ENCODE results near the gene RFNG. TPM values are rescaled to one million over a fixed set of nuclear protein-coding genes. Genes with fewer than 3 reads are reported as not detected.

The RFNG gene
- total RNA-seq, 2 donors from 2014 or later = 18.2 to 23.1 TPM

DNA sequence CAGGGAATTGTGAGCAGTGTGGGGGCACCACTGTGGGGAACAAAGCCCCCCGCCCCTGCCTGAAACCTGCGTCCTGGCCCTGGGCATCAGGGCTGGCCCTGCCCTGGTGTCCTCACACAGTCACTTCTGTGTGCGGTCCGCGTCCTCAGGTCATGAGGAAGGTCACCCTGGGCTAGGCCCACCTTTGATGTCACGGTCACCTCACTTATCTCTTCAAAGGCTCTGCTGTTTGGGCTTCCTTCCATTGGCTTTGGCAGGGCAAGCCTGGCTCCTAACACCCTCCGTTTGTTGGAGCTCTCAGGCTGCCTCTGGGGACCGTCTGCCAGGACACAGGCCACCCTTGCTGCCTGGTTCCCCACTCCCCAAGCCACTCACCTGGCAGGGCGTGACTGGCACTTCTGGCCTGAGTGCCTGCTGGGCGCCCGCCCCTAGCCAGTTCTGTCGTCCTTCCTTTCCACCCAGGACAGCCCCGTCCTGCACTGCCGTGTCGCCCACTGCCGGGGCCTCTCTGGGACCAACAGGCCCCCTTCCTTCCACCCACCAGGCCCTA, 37.8 kb downstream of the RFNG start:
- Mint-ChIP-seq H3K4me1 (ENCODE audit: low read depth in 2 of 2) (no peaks in the 10 kb centered on the region), H3K27me3 (no peaks in the 10 kb centered on the region), H3K36me3 (no peaks in the 10 kb centered on the region), H3K4me3 (no peak overlapping the region), H3K27ac (no peak overlapping the region), H3K9me3 (no peaks in the 10 kb centered on the region)
- no peak for DNase-seq (ENCODE audit: low spot score)
- peak in 1 of 2 donors; percentile 2 for ATAC-seq

DNA sequence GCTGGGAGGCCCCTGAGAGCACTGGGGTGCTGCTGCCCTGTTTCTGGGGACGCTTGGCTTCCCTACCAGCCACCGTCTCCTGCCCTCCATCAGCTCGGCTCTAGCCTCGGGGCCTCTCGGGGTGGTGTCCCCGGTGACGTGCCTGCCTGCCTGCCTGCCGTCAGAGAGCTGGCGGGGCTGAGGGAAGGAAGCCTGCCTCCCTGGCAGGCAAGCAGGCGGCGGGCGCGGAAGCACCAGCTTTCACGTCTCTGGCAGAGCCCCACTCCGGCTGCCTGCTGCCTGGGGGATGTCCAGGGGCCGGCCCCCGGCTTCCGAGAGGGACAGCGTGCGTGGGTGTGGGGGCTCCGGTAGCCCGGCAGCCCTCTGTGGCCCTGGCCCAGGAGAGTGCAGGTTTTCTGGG, 38.3 kb downstream of the RFNG start:
- Mint-ChIP-seq H3K36me3 (no peaks in the 10 kb centered on the region), H3K9me3 (no peaks in the 10 kb centered on the region)
- DNase-seq (ENCODE audit: low spot score) = no peak

DNA sequence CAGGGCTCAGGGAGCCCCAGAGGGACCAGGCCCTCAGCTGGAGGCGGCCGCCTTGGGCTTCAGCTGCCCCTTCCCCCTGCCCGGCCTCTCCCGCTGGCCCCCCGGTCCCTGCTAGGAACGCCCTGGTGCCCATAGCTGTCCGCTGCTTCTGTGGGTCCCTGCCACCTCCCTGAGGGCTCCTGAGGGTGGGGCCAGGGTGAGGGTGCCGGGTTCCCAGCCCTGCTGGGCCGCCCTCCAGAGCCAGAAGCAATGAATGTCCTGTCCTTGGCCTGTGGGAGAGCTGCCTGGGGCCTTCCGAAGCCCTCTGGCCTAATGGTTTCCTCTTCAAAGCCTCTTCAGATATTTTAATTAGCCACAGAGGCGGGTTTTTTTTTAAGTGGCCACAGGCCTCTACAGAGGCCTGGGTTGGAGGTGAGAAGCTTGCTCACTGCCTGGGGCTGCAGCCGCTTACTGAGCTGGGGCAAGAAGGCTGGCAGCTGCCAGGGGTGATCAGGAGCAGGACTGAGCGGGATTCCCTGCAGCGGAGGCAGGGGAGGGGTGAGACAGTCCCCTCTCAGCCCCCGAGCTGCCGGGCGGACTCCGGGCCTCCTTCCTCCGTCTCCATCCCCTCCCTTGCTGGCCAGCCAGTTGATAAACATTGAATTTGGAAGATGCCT, 38.8 kb downstream of the RFNG start:
- DNase-seq (ENCODE audit: low spot score) (no peak), ATAC-seq (no peak)
- no peaks in the 10 kb centered on the region for H3K27me3 Mint-ChIP-seq
- no peaks in the 10 kb centered on the region for H3K36me3 Mint-ChIP-seq
- no peak overlapping the region for H3K4me3 Mint-ChIP-seq
- H3K9me3 Mint-ChIP-seq = no peaks in the 10 kb centered on the region
- H3K4me1 Mint-ChIP-seq (ENCODE audit: low read depth in 2 of 2) = no peaks in the 10 kb centered on the region
- H3K27ac Mint-ChIP-seq = no peak overlapping the region

More for the DNA sequence above, 38.3 kb downstream of the RFNG start:
- H3K27me3 Mint-ChIP-seq = no peaks in the 10 kb centered on the region
- ATAC-seq = no peak
- no peak overlapping the region for H3K27ac Mint-ChIP-seq
- H3K4me3 Mint-ChIP-seq = no peak overlapping the region
- H3K4me1 Mint-ChIP-seq (ENCODE audit: low read depth in 2 of 2) = no peaks in the 10 kb centered on the region

GRCh38 chr17:82012261-82012639, 39.4 kb downstream of the RFNG start:
- Mint-ChIP-seq H3K4me3 (no peak overlapping the region), H3K27me3 (no peaks in the 10 kb centered on the region), H3K4me1 (ENCODE audit: low read depth in 2 of 2) (no peaks in the 10 kb centered on the region)

DNA sequence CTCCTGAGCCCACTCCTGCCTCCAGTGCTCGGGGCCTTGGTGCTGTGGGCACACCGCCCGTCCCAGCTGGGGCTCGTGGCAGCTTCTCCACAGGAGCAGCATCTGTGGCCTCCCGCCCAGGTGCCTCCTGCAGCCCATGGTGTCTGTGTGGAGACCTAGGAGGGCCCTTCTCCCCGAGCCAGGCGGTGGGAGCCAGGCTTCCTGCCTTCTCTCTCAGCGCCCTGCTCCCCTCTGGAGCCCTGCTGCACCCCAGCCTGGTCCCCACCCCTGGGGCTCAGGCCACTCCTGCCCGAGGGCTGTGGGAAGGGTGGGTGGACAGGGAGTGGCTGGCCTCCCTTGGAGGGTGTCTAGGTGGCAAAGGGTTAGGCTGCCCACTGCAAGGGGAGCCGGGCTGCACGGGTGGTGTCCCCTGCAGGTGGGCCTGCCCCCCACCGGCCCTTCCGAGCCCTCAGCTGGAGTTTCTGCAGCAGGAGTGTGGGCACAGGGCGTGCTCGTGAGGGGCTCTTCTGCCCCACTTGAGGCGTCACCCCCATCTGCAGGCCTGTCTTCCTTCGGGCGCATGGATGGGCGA, 39.9 kb downstream of the RFNG start:
- DNase-seq (ENCODE audit: low spot score) (no peak), ATAC-seq (no peak)
- Mint-ChIP-seq H3K27me3 (no peaks in the 10 kb centered on the region), H3K27ac (no peak overlapping the region), H3K4me1 (ENCODE audit: low read depth in 2 of 2) (no peaks in the 10 kb centered on the region), H3K9me3 (no peaks in the 10 kb centered on the region), H3K36me3 (no peaks in the 10 kb centered on the region), H3K4me3 (no peak overlapping the region)

More at GRCh38 chr17:82012261-82012639, 39.4 kb downstream of the RFNG start:
- no peak overlapping the region for H3K27ac Mint-ChIP-seq
- ATAC-seq (no peak), DNase-seq (ENCODE audit: low spot score) (no peak)
- H3K36me3 Mint-ChIP-seq = no peaks in the 10 kb centered on the region
- H3K9me3 Mint-ChIP-seq = no peaks in the 10 kb centered on the region

DNA sequence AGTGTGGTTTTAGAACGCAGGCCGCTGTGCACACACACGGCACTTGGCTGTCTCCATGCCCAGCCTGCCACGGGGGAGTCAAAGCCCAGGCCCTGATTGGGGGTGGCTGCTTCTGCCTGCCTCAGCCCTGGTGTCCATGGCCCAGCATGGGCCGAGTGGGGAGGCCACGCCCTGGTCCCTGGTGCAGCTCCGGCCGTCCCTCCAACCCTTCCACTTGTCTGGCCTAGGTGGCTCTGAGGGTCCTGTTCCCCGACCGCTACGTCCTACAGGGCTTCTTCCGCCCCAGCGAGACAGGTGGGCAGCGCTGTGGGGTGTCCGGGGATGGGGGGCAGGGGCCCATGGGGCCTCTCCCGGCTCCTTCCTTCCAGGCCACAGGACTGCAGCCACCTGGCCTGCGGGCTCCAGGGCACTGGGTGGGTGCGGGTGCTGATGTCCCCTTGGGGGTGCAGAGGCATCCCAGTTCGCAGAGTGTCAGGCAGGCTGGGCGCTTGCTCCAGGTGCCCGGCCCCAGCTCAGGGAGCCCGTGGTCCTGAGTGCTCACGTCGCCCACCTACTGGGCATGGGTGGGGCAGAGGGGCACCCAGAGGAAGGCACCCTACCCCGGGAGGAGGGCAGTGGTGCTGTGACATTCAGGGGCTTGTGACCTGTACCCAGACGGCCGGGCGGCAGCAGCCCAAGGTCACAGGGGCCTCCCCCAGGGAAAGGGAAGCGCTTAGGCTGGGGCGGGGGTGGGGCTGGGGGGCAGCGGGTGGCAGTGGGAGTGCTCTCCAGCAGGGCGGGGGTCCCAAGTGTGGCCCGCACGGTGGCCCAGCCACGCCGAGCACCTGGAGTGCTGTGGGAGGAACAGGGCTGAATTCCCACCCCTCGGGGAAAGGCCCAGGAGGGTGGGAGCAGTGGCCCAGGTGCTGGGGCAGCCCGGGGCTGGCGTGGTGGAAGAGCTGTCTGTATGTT, 40.8 kb downstream of the RFNG start:
- ATAC-seq (no peak), DNase-seq (ENCODE audit: low spot score) (no peak)
- H3K27me3 Mint-ChIP-seq = no peaks in the 10 kb centered on the region
- no peak overlapping the region for H3K4me3 Mint-ChIP-seq
- H3K4me1 Mint-ChIP-seq (ENCODE audit: low read depth in 2 of 2) = no peaks in the 10 kb centered on the region
- H3K9me3 Mint-ChIP-seq = no peaks in the 10 kb centered on the region
- H3K27ac Mint-ChIP-seq = no peak overlapping the region
- no peaks in the 10 kb centered on the region for H3K36me3 Mint-ChIP-seq

- H3K27ac Mint-ChIP-seq = no peak overlapping the region
- no peaks in the 10 kb centered on the region for H3K9me3 Mint-ChIP-seq
- DNase-seq (ENCODE audit: low spot score) (no peak), ATAC-seq (no peak)
- H3K4me3 Mint-ChIP-seq = no peak overlapping the region
- no peaks in the 10 kb centered on the region for H3K36me3 Mint-ChIP-seq
- no peaks in the 10 kb centered on the region for H3K4me1 Mint-ChIP-seq (ENCODE audit: low read depth in 2 of 2)
- H3K27me3 Mint-ChIP-seq = no peaks in the 10 kb centered on the region
These were observed 42.2 kb downstream of the RFNG start for GRCh38 chr17:82009413-82009812.

DNA sequence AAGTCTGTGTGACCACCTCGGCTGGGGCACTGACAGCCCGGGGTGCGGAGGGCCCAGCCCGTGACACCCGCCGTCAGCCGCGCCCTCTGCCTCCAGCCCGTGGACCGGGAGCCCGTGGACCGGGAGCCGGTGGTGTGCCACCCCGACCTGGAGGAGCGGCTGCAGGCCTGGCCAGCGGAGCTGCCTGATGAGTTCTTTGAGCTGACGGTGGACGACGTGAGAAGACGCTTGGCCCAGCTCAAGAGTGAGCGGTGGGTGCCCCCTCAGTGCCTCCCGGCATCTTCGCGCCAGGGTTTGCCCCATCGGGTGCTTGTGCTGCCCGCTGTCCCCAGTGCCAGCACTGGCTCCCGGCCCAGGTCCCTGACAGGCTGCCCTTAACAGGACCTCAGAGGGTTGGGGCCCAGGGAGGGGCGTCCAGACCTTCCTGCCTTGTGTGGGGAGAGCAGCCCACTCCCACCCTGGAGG, 42.6 kb downstream of the RFNG start:
- ATAC-seq (no peak), DNase-seq (ENCODE audit: low spot score) (no peak)
- Mint-ChIP-seq H3K27me3 (no peaks in the 10 kb centered on the region), H3K9me3 (no peaks in the 10 kb centered on the region), H3K36me3 (no peaks in the 10 kb centered on the region), H3K27ac (no peak overlapping the region), H3K4me3 (no peak overlapping the region), H3K4me1 (ENCODE audit: low read depth in 2 of 2) (no peaks in the 10 kb centered on the region)

- H3K27ac Mint-ChIP-seq = no peak overlapping the region
- no peak overlapping the region for H3K4me3 Mint-ChIP-seq
- ATAC-seq (no peak), DNase-seq (ENCODE audit: low spot score) (no peak)
- no peaks in the 10 kb centered on the region for H3K36me3 Mint-ChIP-seq
- H3K27me3 Mint-ChIP-seq = no peaks in the 10 kb centered on the region
- H3K4me1 Mint-ChIP-seq (ENCODE audit: low read depth in 2 of 2) = no peaks in the 10 kb centered on the region
- no peaks in the 10 kb centered on the region for H3K9me3 Mint-ChIP-seq
These were observed 43.2 kb downstream of the RFNG start for GRCh38 chr17:82008258-82008940.

DNA sequence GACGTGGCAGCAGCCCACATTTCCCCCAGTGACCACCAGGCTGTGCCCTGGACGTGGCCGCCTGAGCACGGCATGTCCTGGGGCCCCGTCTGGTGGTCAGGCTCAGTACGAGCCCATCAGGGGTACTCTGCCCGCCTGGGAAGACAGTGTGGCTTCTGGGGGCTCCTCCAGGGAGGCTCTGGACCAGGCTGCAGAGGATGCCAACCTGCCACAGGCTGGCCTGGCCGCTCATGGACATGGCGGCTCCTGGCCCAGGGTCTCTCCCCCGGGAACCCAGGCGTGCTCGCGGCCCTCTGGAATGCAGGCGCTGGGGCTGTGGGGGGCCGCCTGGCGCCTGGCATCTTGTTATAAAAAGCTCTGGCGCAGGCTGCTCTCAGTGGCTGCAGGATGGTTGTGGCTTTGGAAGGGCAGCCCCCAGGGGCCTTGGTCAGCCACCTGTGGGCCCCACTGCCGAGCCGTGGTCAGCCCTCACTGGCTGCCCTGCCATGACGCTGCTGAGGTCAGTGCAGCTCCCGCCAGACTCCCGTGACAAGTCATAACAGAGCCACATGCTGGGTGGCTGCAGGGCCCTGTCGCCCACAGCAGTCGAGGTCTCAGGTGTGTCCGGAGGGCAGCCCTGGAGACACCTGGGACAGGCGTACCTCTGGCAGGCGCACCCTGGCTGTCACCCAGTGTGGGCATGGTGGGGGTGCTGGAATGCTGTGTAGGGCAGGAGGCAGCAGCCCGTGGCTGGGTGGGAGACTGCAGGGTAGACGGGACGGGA, 43.9 kb downstream of the RFNG start:
- no peaks in the 10 kb centered on the region for H3K4me1 Mint-ChIP-seq (ENCODE audit: low read depth in 2 of 2)
- no peaks in the 10 kb centered on the region for H3K9me3 Mint-ChIP-seq
- no peaks in the 10 kb centered on the region for H3K36me3 Mint-ChIP-seq
- H3K27me3 Mint-ChIP-seq = no peaks in the 10 kb centered on the region
- no peak overlapping the region for H3K27ac Mint-ChIP-seq
- DNase-seq (ENCODE audit: low spot score) (no peak), ATAC-seq (no peak)
- H3K4me3 Mint-ChIP-seq = no peak overlapping the region

- Mint-ChIP-seq H3K9me3 (no peaks in the 10 kb centered on the region), H3K4me3 (no peak overlapping the region), H3K4me1 (ENCODE audit: low read depth in 2 of 2) (no peaks in the 10 kb centered on the region), H3K36me3 (no peaks in the 10 kb centered on the region), H3K27me3 (no peaks in the 10 kb centered on the region), H3K27ac (no peak overlapping the region)
- DNase-seq (ENCODE audit: low spot score) (no peak), ATAC-seq (no peak)
These were observed 44.5 kb downstream of the RFNG start for GRCh38 chr17:82007228-82007494.

DNA sequence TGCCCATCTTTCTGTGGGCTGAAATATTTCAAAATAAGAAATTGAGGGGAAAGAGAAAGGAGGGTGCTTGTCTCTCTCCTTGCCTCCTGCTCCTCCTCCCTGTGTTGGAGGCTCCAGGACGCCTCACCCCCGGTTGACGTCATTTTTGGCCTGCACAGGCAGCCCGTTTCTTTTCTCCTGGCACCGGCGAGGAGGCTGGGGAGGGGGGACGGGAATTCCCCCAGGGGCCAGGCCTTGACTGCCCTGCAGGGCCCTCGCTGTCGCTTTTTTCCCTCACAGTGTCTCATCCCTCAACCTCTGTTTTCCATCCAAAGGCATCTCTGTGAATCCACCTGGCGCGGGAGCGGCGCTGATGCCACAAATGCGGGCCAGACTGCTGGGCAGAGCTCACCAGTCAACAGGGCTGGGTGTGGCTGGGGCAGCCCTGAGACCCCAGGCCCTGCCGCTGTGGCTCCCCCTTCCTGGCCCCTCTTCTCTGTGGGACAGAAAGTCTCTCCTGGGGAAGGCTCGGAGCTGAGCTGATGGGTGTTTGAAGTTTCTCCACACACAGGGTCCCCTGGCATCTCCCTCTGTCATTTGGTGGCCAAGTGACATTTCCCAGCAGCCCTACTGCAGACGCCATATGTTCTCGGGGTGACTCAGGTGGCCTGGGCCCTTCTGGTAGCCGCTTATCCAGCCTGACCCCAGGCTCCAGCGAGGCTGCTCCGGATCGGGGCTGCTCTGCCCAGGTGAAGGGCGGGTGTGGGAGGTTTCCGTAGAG, 45.0 kb downstream of the RFNG start:
- Mint-ChIP-seq H3K27ac (no peak overlapping the region), H3K4me1 (ENCODE audit: low read depth in 2 of 2) (no peaks in the 10 kb centered on the region), H3K36me3 (no peaks in the 10 kb centered on the region), H3K27me3 (no peaks in the 10 kb centered on the region), H3K4me3 (no peak overlapping the region), H3K9me3 (no peaks in the 10 kb centered on the region)
- no peak for ATAC-seq
- DNase-seq (ENCODE audit: low spot score) = no peak
